ENCODE results near the gene UNC5B. TPM values are rescaled to one million over a fixed set of nuclear protein-coding genes. Genes with fewer than 3 reads are reported as not detected.

UNC5B gene
- total RNA-seq, 1 experiment from 2014 or later: 49.6 TPM

DNA sequence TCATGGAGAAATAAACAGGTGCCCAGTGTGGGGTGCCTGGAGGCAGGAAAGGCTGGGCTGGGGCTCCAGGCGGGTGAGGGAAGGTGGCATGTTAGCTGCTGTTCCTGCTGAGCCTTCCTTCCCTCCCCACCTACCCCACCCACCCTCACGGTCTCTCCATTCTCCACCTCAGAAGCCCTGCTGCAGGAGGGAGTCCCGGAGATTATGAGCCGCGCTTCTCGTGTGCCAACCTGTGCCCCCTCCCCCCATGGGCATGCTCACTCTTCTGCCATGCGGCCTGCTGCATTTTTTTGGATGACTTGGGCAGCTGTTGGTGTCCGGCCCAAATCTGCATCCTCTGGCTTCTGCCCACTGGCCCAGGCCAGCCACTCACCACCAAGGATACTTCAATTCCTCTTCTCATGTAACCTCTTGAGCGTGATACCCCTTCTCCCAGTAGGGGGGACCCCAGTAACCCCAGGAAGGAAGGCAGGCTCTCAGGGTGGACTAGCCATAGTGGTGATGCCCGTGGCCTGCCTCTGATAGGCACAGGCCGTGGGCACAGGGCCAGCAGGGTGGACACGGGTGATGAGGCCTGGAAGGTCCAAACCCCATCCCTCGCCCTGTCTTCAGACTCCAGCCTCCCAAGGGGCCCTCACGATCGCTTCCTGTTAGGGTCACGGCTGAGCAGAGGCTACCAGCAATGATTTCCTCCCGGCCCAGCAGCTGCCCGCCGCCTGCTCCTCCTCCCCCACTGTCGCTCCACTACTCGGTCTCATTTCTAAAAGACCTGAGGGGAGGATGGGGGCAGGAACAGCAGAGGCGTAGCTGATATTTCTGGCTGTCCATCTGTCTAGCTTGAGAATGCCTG, 27.8 kb downstream of the UNC5B start:
- no peaks in the 10 kb centered on the region for H3K36me3 Mint-ChIP-seq
- H3K4me1 Mint-ChIP-seq: peaks cover 50% of the 10 kb centered on the region
- DNase-seq (ENCODE audit: low spot score) (no peak), ATAC-seq (no peak)
- ChIA-PET CTCF (interaction anchor here (0.8 to 2.2 kb wide), 6 partner anchors 8 to 28 kb away, joined by 3 to 7 read pairs (median 4); partner anchors contain the start of gene UNC5B), POLR2A (interaction anchor here (1.3 kb wide), 1 partner anchor 38 kb away, joined by 3 read pairs; no protein-coding TSS in a partner anchor)
- no peaks in the 10 kb centered on the region for H3K9me3 Mint-ChIP-seq
- H3K27ac Mint-ChIP-seq: no peak overlapping the region
- TF ChIP-seq NR1H2 (CRISPR knock-in tag; IDR thresholded peaks at IDR 0.05) (no peak), HMGA2 (CRISPR knock-in tag; IDR thresholded peaks at IDR 0.05) (no peak), ZNF671 (CRISPR knock-in tag; IDR thresholded peaks at IDR 0.05) (no peak), SOX15 (CRISPR knock-in tag; IDR thresholded peaks at IDR 0.05) (no peak), KAT7 (CRISPR knock-in tag; IDR thresholded peaks at IDR 0.05; ENCODE audit: borderline replicate concordance) (no peak), NFYB (CRISPR knock-in tag; conservative IDR thresholded peaks at IDR 0.05; ENCODE audit: low read depth) (no peak), TP53 (CRISPR knock-in tag; IDR thresholded peaks at IDR 0.05) (no peak), JAZF1 (CRISPR knock-in tag; IDR thresholded peaks at IDR 0.05) (no peak)
- TF ChIP-seq, protein P1, sequence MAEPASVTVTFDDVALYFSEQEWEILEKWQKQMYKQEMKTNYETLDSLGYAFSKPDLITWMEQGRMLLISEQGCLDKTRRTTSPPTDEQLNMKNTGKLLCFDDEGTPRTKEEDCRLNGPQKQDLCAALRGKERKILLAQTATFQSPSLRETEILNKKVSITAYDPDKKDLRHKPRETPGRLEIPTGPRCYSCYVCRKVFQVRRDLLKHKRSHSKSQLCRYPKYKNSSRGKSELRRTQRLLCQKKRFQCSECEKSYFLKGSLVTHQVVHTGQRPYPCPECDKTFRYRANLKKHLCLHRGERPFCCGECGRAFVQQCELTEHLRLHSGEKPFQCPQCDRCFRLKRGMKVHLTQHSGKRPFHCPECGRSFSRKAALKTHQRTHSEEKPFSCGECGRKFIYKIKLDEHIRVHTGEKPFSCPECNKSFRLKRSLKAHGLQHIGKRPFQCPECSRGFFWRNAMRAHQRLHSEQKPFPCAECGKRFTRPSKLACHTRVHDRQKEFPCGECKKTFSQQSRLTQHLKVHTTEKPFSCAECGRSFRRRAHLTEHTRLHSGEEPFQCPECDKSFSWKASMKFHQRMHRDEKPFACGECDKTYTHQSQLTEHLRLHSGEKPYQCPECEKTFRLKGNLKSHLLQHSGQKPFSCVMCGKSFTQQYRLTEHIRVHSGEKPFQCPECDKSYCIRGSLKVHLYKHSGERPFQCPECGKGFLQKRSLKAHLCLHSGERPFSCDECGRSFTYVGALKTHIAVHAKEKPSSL (CRISPR knock-in tag; conservative IDR thresholded peaks at IDR 0.05): no peak
- TF ChIP-seq, protein P2, sequence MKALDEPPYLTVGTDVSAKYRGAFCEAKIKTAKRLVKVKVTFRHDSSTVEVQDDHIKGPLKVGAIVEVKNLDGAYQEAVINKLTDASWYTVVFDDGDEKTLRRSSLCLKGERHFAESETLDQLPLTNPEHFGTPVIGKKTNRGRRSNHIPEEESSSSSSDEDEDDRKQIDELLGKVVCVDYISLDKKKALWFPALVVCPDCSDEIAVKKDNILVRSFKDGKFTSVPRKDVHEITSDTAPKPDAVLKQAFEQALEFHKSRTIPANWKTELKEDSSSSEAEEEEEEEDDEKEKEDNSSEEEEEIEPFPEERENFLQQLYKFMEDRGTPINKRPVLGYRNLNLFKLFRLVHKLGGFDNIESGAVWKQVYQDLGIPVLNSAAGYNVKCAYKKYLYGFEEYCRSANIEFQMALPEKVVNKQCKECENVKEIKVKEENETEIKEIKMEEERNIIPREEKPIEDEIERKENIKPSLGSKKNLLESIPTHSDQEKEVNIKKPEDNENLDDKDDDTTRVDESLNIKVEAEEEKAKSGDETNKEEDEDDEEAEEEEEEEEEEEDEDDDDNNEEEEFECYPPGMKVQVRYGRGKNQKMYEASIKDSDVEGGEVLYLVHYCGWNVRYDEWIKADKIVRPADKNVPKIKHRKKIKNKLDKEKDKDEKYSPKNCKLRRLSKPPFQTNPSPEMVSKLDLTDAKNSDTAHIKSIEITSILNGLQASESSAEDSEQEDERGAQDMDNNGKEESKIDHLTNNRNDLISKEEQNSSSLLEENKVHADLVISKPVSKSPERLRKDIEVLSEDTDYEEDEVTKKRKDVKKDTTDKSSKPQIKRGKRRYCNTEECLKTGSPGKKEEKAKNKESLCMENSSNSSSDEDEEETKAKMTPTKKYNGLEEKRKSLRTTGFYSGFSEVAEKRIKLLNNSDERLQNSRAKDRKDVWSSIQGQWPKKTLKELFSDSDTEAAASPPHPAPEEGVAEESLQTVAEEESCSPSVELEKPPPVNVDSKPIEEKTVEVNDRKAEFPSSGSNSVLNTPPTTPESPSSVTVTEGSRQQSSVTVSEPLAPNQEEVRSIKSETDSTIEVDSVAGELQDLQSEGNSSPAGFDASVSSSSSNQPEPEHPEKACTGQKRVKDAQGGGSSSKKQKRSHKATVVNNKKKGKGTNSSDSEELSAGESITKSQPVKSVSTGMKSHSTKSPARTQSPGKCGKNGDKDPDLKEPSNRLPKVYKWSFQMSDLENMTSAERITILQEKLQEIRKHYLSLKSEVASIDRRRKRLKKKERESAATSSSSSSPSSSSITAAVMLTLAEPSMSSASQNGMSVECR (CRISPR knock-in tag; IDR thresholded peaks at IDR 0.05; ENCODE audit: borderline replicate concordance): no peak
- TF ChIP-seq, protein P3, sequence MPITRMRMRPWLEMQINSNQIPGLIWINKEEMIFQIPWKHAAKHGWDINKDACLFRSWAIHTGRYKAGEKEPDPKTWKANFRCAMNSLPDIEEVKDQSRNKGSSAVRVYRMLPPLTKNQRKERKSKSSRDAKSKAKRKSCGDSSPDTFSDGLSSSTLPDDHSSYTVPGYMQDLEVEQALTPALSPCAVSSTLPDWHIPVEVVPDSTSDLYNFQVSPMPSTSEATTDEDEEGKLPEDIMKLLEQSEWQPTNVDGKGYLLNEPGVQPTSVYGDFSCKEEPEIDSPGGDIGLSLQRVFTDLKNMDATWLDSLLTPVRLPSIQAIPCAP (CRISPR knock-in tag; IDR thresholded peaks at IDR 0.05): no peak
- TF ChIP-seq, protein P4, sequence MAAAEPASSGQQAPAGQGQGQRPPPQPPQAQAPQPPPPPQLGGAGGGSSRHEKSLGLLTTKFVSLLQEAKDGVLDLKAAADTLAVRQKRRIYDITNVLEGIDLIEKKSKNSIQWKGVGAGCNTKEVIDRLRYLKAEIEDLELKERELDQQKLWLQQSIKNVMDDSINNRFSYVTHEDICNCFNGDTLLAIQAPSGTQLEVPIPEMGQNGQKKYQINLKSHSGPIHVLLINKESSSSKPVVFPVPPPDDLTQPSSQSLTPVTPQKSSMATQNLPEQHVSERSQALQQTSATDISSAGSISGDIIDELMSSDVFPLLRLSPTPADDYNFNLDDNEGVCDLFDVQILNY (CRISPR knock-in tag; IDR thresholded peaks at IDR 0.05): no peak
- TF ChIP-seq, protein P5, sequence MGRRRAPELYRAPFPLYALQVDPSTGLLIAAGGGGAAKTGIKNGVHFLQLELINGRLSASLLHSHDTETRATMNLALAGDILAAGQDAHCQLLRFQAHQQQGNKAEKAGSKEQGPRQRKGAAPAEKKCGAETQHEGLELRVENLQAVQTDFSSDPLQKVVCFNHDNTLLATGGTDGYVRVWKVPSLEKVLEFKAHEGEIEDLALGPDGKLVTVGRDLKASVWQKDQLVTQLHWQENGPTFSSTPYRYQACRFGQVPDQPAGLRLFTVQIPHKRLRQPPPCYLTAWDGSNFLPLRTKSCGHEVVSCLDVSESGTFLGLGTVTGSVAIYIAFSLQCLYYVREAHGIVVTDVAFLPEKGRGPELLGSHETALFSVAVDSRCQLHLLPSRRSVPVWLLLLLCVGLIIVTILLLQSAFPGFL (CRISPR knock-in tag; IDR thresholded peaks at IDR 0.05; ENCODE audit: borderline replicate concordance): no peak
- TF ChIP-seq, protein P6, sequence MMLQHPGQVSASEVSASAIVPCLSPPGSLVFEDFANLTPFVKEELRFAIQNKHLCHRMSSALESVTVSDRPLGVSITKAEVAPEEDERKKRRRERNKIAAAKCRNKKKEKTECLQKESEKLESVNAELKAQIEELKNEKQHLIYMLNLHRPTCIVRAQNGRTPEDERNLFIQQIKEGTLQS (CRISPR knock-in tag; conservative IDR thresholded peaks at IDR 0.05): no peak
- H3K27me3 Mint-ChIP-seq (ENCODE audit: low read depth): no peaks in the 10 kb centered on the region
- no peak overlapping the region for H3K4me3 Mint-ChIP-seq

Data from WTC11 (cell line).